ENCODE results near the gene CPA3.

Gene CPA3, protein sequence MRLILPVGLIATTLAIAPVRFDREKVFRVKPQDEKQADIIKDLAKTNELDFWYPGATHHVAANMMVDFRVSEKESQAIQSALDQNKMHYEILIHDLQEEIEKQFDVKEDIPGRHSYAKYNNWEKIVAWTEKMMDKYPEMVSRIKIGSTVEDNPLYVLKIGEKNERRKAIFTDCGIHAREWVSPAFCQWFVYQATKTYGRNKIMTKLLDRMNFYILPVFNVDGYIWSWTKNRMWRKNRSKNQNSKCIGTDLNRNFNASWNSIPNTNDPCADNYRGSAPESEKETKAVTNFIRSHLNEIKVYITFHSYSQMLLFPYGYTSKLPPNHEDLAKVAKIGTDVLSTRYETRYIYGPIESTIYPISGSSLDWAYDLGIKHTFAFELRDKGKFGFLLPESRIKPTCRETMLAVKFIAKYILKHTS

GRCh38 chr3:148865049-148865448 is at the start of gene CPA3:
TSS of gene CPA3 (plus strand) at chr3:148865296. CDS start at chr3:148865308, 12 bp downstream.
- DNase-seq, result peak; percentile 69

- no peak for DNase-seq
These were observed 49.6 kb upstream of the CPA3 start for GRCh38 chr3:148815316-148816110.

GRCh38 chr3:148816427-148816826 is 48.7 kb upstream of the CPA3 start:
- DNase-seq, result no peak

- no peak for DNase-seq
These were observed 48.0 kb upstream of the CPA3 start for GRCh38 chr3:148816981-148817525.

GRCh38 chr3:148820361-148821245 is 44.5 kb upstream of the CPA3 start:
- no peak for DNase-seq

DNA sequence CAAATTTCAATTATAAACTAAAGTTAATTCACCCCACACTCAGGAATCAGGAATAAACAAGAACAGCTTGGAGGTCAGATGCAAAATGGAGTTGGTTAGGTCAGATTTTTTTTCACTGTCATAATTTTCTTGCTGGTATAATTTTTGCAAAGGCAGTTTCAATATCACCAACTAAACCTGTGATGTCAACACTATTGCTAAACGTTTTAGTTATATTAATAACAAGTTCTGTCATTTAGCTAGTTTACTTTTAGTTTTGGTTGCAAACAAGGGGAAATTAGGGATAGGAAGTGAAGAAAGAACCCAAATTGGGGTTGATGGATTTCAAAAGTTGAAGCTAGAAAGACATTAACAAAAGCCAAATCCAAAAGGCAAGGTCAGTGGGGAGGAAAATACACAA is 42.1 kb upstream of the CPA3 start:
- DNase-seq, result no peak

DNA sequence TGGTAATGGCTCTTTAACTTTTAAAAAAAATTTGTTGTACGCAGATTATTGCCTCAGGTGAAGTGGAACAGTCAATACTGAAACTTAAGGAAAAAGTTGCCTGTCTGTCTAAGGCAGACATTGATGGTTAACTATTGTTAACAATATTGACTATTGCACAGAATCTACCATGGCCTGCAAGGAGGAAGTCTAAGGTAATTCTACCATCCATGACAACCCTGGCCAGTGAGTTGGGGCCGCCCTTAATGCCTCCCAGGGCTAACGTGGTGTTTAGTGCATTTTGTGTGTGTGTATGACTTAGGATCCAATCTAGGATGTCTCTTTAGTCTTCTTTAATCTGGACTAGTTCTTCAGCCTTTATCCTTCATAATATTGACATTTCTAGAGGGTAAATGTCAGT is 39.6 kb upstream of the CPA3 start:
- DNase-seq, result no peak

GRCh38 chr3:148827585-148827984 is 37.5 kb upstream of the CPA3 start, which contains the start of gene CPB1:
TSS of gene CPB1 (plus strand) at chr3:148827811. CDS start at chr3:148827824, 13 bp downstream.
- DNase-seq, result no peak

GRCh38 chr3:148828136-148828690 is 36.9 kb upstream of the CPA3 start:
- DNase-seq, result no peak

DNA sequence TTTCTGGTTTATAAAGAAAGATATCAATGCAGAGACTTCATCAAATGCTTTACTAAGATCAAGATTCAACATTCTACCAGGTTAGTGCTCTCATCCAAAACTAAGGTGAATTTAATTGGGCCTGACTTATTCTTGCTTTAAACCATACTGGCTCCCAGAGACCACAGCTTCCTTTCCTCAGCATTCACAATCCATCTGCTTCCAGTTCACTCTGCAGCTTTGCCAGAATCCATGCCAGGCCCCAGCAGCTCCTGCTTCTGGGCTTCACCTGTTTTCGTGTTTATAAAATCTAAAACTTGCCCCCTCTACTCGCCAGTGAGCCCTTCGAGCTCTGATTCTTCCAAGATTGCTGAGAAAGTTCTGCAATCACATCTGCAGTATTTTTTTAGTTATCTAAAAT is 35.2 kb upstream of the CPA3 start:
- no peak for DNase-seq

- DNase-seq, result no peak
These were observed 31.9 kb upstream of the CPA3 start for GRCh38 chr3:148833223-148833622.

DNA sequence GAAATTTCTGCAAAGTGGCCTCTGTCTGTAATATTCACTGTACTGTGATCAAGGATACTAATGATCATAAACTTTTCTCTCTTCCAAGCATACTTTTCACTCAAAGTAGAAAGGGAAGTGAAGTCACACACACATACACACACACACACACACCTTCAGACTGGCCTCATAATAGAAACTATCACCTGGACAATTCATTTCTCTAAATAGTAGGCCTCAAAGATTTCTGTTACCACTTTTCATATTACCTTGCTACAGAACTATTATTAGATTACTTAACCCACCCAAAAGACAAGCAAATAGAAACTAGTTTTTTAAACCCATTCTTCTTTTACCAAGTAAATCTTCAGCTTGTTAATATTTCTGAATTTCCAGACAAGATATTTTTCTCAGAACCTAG is 25.3 kb upstream of the CPA3 start:
- no peak for DNase-seq

GRCh38 chr3:148840451-148840850 is 24.6 kb upstream of the CPA3 start:
- DNase-seq, result peak; percentile 90

DNA sequence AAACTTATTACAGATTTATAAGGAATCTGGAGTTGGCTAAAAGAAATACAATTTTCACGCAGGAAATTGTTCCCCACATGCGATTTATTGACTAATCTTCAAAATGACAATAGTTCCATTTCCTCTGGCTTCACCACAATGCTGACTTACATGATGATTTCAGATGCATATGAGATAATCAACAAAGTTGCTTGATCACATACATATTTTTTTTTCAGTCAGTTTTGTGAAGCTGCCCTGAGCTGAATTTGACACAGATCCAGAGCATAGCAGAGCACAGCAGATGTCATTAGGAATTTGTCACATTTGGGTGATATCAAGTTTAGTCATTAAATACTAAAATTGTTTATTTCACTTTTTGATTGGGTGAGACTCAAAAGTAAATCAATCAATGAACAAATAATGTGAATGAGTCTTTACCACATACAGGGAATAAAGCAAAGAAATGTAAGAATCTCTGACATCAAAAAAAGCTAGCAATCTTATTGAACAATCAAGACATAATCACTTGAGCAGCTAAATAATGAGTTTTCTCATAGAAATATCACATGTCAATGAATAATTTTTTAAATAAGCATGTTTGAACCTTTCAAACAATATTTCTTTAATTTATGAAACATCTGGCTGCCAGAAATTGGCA is 19.2 kb upstream of the CPA3 start:
- DNase-seq, result peak; percentile 47

DNA sequence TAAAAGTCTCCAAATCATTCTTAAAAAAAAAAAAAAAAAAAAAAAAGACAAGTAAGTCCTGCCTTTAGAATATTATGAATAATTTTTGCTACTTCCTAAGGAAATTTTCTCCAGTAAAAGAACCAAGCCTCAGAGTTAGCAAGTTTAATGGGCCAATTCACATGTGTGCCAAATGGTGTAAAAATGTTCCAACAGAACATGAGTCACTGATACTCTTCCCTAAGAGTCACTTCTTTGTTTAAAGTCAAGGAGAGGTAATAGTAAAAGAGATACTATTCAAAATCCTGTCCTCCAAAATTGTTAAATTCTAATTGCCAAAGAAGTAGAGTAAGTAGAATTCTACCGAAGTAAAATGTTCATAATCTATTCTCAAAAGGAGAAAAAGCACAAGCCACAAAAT is 17.7 kb upstream of the CPA3 start:
- DNase-seq, result no peak

GRCh38 chr3:148848410-148848809 is 16.7 kb upstream of the CPA3 start:
- DNase-seq, result no peak

DNA sequence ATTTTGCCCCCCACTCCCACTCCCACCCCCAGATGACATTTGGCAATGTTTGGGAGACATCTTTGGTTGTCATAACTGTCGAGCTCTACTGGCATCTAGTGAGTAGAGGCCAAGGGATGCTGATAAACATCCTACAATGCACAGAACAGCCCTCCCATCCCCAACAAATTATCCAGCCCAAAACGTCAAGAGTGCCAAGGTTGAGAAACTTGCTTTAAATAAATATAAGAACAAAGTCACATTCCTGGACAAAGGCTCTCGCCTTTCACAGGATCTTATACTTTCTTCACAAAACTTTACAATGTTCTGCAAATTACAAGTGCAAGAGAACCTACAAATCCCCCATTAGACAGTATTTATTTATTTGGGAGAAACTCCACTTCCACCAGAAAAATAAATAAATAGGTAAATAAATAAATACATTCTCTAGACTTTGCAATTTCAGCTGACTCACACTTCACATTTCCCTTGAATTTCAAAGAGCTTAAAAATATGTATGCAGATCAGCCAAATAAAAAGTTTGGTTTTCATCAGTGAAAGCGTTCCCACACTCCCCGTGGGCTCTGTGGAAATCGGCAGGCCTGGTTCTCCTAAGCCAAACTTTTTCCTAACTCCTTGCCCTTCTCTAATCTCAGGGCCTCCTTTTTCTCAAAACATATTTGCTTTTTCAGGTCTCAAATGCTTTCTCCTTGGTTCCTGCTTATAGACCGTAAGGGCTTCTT is 12.7 kb upstream of the CPA3 start:
- DNase-seq, result no peak

DNA sequence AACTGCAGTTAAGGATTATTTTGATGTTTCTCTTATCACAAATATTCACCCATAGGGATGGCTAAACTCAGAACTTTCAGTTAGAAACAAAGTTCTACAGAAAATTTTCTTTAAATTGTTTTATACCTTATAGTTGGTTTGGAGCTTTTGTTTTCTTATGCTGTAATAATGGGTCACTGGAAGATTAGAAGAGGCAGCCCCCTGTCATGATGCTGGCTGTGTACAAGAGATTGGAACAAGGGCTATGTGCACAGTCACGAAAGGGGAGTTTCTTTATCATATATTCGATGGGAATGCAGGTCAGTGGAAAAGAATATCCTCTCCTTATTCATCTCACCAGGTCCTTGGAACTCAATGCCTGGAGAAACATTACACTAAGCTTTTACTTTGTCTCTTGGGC is 12.0 kb upstream of the CPA3 start:
- no peak for DNase-seq

GRCh38 chr3:148854061-148854460 is 11.0 kb upstream of the CPA3 start:
- DNase-seq, result no peak

DNA sequence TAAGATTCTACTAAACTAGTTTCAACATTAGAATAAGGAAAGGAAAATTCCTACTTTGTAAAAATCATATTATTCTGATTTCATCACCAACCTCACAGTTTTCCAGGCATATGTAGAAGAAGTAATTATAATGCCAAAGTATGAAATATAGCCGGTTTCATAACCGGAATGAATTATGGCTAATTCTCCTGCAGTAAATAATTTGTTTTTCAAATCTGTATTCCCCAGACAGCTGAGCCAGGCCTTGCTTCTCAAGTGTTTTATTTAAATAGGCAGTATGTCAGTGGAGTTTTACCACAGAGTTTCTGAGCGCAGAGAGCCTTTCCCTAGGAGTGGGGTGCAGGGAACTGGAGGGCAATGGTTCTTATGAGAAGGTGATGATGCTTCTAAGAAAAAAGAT is 8.7 kb upstream of the CPA3 start:
- no peak for DNase-seq

DNA sequence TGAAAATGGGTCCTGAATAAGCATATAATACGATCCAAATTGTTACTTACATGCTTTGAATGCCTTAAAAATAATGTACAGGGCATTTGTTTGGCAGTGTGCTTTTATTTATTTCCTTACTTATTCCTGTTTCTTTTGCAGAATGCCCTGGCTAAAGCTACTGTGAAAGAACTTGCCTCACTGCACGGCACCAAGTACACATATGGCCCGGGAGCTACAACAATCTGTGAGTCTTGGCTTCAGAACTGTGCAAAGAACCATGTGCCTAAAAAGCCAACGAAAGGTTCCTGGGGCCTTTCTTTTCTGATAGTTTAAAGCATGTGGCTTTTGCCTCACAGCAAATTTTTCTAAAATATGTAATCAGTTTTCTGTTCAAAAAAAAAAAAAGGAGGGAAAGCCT is 7.8 kb upstream of the CPA3 start:
- no peak for DNase-seq
